SH-SY5Y (cell line): ENCODE data around the gene HOXB8.

Experiments
- GATA2 ChIP-seq: IDR thresholded peaks from 2 replicates; pipeline ENCODE4 v1.6.1; 2011; ENCODE audit warnings: mild to moderate bottlenecking, low read depth, low read length
- GATA3 ChIP-seq: IDR thresholded peaks from 2 replicates; pipeline ENCODE4 v1.6.1; 2011; ENCODE audit warnings: low read depth, mild to moderate bottlenecking, low read length, moderate library complexity

DNA sequence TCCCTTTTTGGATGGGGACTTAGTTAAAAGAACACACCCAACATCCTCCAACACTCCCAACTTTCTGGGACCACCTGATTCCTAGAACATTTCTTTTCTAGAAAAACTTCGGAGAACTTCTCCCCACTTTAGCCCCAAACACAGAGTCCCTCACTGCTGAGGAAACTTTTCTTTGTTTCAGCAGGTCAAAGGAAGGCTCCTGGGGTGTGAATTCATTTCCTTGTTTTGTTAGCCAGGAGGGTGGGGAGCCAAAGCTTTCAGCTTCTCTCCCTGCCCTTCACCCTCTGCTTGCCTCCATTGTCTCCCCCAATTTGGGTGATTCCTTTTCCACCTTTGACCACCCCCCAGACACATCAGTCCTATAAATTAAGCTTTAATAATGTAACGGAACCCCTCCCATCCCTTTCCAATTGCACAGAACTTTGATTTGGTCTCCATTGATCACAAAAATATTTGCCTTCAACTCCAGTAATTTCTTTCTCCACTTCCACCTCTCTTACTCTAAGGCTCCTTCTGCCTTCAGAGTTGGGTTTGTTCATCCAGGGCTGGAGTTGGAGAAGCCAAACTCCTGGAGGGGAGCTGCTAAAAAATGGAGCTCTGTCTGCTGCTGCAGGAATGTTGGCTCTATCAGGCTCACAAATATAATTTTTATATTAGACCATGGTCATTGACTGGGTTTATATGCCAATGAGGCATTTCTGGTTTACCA, 47.3 kb downstream of the HOXB8 start:
- no peak for TF ChIP-seq GATA2
- no peak for TF ChIP-seq GATA3
